ENCODE measurements around the gene TCF7.

TCF7 gene

GRCh38 chr5:134113902-134114875 lies at the start of gene TCF7:
Gene TCF7, plus strand, starts transcription at chr5:134114681. Its CDS starts 226 bp downstream, at chr5:134114907.
- peak; percentile 21 for DNase-seq

- no peak for DNase-seq
Observed at GRCh38 chr5:134069553-134069952, 44.9 kb upstream of the TCF7 start.

GRCh38 chr5:134070725-134071613 lies 43.5 kb upstream of the TCF7 start:
- no peak for DNase-seq

- no peak for DNase-seq
Observed at GRCh38 chr5:134071614-134072207, 42.8 kb upstream of the TCF7 start.

GRCh38 chr5:134072471-134073210 lies 41.8 kb upstream of the TCF7 start:
- no peak for DNase-seq

- DNase-seq, result no peak
Observed at GRCh38 chr5:134073404-134073803, 41.1 kb upstream of the TCF7 start.

- no peak for DNase-seq
Observed at GRCh38 chr5:134075102-134075501, 39.4 kb upstream of the TCF7 start.

- no peak for DNase-seq
Observed at GRCh38 chr5:134077926-134078580, 36.4 kb upstream of the TCF7 start.

- DNase-seq, result no peak
Observed at GRCh38 chr5:134079748-134080581, 34.5 kb upstream of the TCF7 start.

GRCh38 chr5:134082264-134082992 lies 32.1 kb upstream of the TCF7 start:
- DNase-seq, result no peak

- DNase-seq, result no peak
Observed at GRCh38 chr5:134083517-134083916, 31.0 kb upstream of the TCF7 start.

- no peak for DNase-seq
Observed at GRCh38 chr5:134084022-134084565, 30.4 kb upstream of the TCF7 start.

- no peak for DNase-seq
Observed at GRCh38 chr5:134084570-134084969, 29.9 kb upstream of the TCF7 start.

GRCh38 chr5:134085411-134085810 lies 29.1 kb upstream of the TCF7 start:
- no peak for DNase-seq

- DNase-seq, result no peak
Observed at GRCh38 chr5:134086225-134086942, 28.1 kb upstream of the TCF7 start.

- no peak for DNase-seq
Observed at GRCh38 chr5:134086943-134087305, 27.6 kb upstream of the TCF7 start.

- no peak for DNase-seq
Observed at GRCh38 chr5:134088291-134088690, 26.2 kb upstream of the TCF7 start.

- DNase-seq, result peak; percentile 57
Observed at GRCh38 chr5:134088994-134089560, 25.4 kb upstream of the TCF7 start.

- DNase-seq, result no peak
Observed at GRCh38 chr5:134090522-134090921, 24.0 kb upstream of the TCF7 start.

Data from NCI-H526 treated with DMSO at 0.1 percent for 48 hours (cell line).